ENCODE measurements around the gene RGS19.

Gene RGS19

GRCh38 chr20:64050261-64051032 lies 28.9 kb downstream of the RGS19 start:
- in situ Hi-C loops (cut with MboI; ENCODE audit: low sequenced_read_pairs), result no loop called here

- in situ Hi-C loops (cut with MboI; ENCODE audit: low sequenced_read_pairs), result no loop called here
Measured at GRCh38 chr20:64049878-64050260, 29.4 kb downstream of the RGS19 start.

DNA sequence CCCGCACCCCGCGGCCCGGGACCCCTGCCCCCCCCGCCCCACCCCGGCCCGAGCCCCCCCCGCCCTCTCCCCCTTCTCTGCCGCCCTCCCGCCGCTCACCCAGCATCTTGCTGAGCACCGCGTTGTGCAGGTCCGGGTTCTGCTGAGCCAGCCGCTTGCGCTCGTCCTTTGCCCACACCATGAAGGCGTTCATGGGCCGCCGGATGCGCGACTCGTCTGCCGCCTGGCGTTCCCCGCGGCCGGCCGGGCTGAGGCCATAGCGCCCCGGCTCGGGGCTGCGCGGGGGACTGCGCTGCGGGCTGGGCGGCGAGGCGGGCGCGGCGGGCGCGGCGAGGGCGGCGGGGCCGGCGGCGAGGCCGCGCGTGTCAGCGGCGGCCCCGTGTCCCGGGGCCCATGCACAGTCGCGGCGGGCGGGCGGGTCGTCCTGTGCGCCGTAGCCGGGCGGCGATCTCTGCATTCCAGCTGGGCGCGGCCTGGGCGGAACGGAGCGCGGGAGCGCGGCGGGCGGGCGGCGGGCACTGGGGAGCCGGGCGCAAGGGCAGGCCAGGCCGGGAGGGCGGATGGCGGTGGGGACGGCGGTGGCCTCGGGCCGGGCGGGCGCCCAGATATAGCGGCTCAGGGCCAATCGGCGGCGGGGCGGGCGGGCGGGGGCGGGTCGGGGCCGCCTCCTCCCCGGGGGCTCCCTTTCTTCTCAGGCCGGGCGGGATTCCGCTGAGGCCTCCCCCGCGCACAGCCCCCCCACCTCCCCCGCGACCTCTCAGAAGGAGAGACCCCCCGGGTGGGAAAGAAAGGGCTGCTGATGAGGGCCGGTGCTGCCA lies 30.0 kb downstream of the RGS19 start, which contains the start of gene SOX18:
Gene SOX18 (minus strand): TSS at position 580 of the 818 bp plus-strand sequence. CDS start 123 bp downstream, at position 457.
- in situ Hi-C loops (cut with MboI; ENCODE audit: low sequenced_read_pairs), result no loop called here

DNA sequence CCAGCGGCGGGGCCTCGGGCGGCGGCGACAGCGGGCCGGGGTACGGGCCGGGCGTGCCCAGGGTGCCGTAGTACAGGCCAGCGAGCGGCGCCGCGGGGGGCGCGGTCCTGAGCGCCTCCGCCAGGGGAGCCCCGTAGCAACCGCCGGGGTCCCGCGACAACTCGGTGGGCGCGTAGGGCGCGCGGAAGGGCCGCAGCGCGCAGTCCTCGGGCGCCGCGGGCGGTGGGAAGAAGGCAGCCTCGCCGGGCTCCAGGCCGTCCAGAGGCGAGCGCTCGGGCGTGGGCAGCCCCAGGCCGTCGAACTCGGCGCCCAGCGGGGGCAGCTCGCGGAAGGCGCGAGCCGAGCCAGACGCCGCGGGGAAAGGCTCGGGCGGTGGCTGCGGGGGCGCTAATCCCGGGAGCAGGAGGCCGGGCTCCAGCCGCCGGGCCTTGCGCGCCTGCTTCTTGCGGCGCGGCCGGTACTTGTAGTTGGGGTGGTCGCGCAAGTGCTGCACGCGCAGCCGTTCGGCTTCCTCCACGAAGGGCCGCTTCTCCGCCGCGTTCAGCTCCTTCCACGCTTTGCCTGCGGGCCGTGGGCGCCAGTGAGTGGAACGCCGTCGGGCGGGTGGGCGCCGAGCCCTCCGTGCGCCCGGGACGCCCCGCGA lies 30.8 kb downstream of the RGS19 start:
- in situ Hi-C loops (cut with MboI; ENCODE audit: low sequenced_read_pairs), result no loop called here

- in situ Hi-C loops (cut with MboI; ENCODE audit: low sequenced_read_pairs), result no loop called here
Measured at GRCh38 chr20:64047968-64048401, 31.3 kb downstream of the RGS19 start.

- in situ Hi-C loops (cut with MboI; ENCODE audit: low sequenced_read_pairs), result no loop called here
Measured at GRCh38 chr20:64047046-64047389, 32.3 kb downstream of the RGS19 start.

GRCh38 chr20:64045346-64046011 lies 33.8 kb downstream of the RGS19 start:
- in situ Hi-C loops (cut with MboI; ENCODE audit: low sequenced_read_pairs), result no loop called here

- in situ Hi-C loops (cut with MboI; ENCODE audit: low sequenced_read_pairs), result no loop called here
Measured at GRCh38 chr20:64044484-64045247, 34.7 kb downstream of the RGS19 start.

DNA sequence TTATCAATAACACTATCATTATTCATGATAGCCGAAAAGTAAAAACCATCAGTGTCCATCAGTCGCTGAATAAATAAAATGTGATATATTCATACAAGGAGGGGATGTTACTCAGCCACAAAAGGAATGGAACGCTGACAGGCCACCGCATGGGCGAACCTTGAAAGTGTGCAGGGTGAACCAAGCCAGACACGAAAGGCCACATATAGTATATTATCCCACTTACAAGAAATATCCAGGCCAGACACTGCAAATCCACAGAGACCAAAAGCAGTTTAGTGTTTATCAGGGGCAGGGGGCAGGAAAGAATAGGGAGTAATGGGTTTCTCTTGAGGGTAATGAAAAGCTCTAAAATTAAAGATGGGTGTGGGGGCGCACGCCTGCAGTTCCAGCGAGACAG lies 35.5 kb downstream of the RGS19 start:
- in situ Hi-C loops (cut with MboI; ENCODE audit: low sequenced_read_pairs), result no loop called here

DNA sequence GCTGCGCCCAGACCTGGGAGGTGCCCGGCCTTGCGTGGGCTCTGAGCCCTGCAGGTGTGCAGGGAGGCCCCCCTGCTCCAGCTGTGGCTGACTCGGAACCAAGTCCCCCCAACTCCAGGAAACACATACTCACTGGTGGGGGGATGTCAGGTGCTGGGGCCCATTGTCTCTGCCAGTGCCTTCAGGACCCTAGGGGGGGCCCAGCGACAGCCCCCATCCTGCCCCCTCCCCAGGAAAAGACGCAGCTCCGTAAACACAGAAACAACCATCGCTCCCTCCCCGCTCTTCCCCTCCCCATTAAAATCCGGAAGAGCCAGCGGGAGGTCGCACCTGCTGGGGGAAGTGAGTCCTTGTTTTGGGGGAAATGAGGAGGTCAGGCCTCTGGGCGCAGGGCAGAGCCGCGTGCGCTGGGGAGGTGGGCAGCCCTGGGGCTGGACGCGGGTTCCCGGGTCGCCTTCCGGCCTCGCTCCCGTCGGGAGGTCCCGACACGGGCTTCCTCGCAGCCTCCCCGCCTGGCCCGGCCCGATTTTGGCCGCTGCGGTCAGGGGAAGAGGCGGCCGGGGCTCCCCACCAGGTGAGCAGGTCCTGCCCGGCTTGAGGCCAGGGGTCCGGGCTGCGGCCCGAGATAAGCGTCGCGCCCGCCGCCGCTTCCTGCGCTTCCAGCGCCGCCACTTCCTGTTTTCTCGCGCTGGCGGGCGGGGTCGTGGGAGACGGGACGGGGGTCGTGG lies 37.1 kb downstream of the RGS19 start:
- in situ Hi-C loops (cut with MboI; ENCODE audit: low sequenced_read_pairs), result no loop called here

DNA sequence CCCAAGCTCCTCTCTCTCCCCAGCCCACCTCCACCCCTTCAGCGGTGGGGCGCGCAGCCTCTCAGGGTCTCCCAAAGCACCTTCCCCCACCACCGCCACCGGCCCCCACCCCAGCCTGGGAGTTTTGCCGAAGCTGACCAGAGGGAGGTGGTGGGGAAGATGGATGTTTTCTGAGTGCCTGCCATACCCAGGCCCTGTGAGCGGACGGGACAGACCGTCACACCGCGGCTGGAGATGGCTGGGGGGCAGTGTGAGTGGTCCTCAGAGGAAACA lies 37.6 kb downstream of the RGS19 start:
- in situ Hi-C loops (cut with MboI; ENCODE audit: low sequenced_read_pairs), result no loop called here

- in situ Hi-C loops (cut with MboI; ENCODE audit: low sequenced_read_pairs), result no loop called here
Measured at GRCh38 chr20:64041040-64041780, 38.1 kb downstream of the RGS19 start.

GRCh38 chr20:64040231-64041039 lies 38.9 kb downstream of the RGS19 start:
- in situ Hi-C loops (cut with MboI; ENCODE audit: low sequenced_read_pairs), result no loop called here

- in situ Hi-C loops (cut with MboI; ENCODE audit: low sequenced_read_pairs), result no loop called here
Measured at GRCh38 chr20:64039293-64040160, 39.8 kb downstream of the RGS19 start.

GRCh38 chr20:64038565-64039292 lies 40.6 kb downstream of the RGS19 start:
- in situ Hi-C loops (cut with MboI; ENCODE audit: low sequenced_read_pairs), result no loop called here

DNA sequence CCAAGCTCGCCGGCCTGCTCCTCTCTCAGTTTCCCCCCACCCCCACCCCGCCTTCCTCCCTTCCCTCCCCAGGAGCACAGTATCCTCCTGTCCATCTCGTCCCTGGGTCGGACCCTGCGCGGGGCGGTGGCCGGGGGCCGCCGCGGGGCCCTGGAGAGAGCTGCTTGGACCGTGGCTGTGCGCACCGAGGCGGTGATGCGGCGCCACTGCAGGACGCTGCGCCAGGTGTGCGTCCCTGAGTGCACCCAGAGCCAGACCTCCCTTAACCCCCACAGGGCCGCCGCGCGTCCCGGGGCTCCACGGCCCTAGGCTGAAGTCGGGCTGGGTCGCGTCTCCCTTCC lies 41.1 kb downstream of the RGS19 start:
- in situ Hi-C loops (cut with MboI; ENCODE audit: low sequenced_read_pairs), result no loop called here

Measured in hTERT RPE-1 (cell line).